HG03378 (cell line): ENCODE measurements around the gene KCNAB1.
"Not testable (repeated sequence)": the region's sequence is repeated elsewhere in the genome, so short reads cannot be mapped to it uniquely, and the experiment has no call there.

Source experiments
- ATAC-seq: cut with Tn5 transposase; IDR thresholded peaks from one replicate; pipeline ENCODE4 v1.9.1; 2021; ENCODE audit warnings: mild to moderate bottlenecking, moderate library complexity; ENCODE audit not compliant: unreplicated experiment

The KCNAB1 gene

GRCh38 chr3:156216216-156216615, 95.8 kb downstream of the KCNAB1 start:
- no peak for ATAC-seq

GRCh38 chr3:156216852-156217251, 96.5 kb downstream of the KCNAB1 start:
- no peak for ATAC-seq

GRCh38 chr3:156217674-156218352, 97.4 kb downstream of the KCNAB1 start:
- no peak for ATAC-seq

DNA sequence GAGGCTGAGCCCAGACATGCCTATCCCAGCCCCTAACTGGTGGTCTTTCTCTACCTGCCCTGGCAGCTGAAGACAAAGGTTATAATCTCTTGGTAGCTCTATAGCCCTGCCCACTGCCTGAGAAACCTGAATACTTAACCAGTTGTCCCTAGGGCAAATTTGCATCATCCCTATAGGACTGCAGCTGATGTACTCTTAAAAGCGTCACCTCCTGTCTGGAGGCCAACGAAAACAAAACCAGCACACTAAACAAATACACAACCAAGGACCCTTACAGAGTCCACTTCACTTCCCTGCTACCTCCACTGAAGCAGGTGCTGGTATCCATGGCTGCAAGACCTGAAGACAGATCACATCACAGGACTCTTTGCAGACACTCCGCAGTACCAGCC, 98.0 kb downstream of the KCNAB1 start:
- no peak for ATAC-seq

DNA sequence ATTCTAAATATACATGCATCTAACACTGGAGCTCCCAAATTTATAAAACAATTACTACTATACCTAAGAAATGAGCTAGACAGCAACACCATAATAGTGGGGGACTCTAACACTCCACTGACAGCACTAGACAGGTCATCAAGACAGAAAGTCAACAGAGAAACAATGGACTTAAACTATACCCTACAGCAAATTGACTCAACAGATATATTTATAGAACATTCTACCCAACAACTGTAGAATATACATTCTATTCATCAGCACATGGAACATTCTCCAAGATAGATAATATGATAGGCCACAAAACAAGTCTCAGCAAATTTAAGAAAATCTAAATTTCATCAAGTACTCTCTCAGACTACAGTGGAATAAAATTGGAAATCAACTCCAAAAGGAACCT, 102.0 kb downstream of the KCNAB1 start:
- ATAC-seq, result not testable (repeated sequence)

GRCh38 chr3:156224046-156224445, 103.7 kb downstream of the KCNAB1 start:
- ATAC-seq, result not testable (repeated sequence)

DNA sequence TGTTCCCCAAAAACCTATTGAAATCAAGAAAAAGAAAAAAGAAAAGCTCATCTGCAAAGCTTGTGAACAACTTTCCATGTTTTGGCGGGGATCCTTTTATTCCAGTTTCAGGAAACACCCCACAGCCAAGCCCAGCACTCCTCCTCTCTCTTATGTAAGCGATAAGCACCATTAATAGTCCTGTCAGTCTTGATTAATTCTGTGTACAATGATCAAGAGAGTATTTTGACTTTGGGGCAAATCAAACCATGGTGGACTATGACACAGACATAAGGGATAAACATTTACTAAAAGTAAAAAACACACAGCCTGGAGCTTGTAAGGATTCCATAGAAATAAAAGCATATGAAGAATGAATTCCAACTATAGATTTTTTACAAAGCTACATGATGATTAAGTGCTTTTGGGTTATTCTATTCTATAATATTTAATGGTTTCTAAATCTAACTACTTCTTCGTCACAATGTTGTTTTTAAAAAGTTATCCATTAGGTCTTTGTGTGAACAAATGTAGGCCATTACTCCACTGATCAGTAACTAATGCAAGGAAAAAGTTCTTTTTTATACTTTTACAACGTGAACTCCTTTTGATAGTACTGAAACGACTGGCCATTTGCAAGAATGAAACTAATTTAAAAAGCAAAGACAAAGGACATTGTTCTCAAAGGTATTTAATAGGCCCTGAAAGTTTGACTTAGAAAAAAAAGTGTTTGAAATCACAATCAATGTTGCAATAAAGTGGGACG, 106.5 kb downstream of the KCNAB1 start:
- no peak for ATAC-seq

- no peak for ATAC-seq
These were observed 107.3 kb downstream of the KCNAB1 start for GRCh38 chr3:156227704-156228103.

- no peak for ATAC-seq
These were observed 110.0 kb downstream of the KCNAB1 start for GRCh38 chr3:156230278-156230900.

GRCh38 chr3:156231221-156231620, 110.8 kb downstream of the KCNAB1 start:
- ATAC-seq, result not testable (repeated sequence)

- no peak for ATAC-seq
These were observed 113.5 kb downstream of the KCNAB1 start for GRCh38 chr3:156233876-156234275.

DNA sequence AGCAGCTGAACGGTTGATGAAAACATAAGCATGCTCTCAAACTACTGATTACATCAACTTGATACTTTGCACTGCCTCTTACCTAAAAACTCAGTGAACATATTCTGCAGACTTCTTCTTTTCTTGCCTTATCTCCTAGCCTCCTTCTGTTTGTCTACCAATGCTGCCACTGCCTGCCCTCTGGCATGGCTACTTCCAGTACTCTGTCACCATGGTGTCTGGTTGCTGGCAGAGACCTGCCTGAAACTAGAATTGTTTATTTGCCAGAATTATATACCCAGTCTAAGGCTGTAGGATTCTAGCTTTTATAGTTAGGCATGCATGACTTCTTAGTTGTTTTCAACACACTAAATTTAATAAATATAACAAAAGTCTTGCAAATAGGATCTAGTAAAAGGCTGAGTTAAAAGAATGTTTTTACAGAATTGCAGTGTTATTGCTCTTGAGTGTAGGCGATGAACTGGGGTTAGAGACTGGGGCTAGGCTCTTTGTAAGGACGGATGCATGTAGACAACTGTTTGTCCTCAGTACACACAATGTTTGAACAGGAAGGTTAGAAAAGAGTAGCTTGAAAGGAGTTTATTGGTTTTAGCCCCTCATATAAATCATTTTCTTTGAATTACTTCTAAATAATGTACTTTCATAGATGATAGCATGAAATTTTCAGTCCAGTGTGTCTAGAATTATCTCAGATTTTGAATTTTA, 116.3 kb downstream of the KCNAB1 start:
- no peak for ATAC-seq

DNA sequence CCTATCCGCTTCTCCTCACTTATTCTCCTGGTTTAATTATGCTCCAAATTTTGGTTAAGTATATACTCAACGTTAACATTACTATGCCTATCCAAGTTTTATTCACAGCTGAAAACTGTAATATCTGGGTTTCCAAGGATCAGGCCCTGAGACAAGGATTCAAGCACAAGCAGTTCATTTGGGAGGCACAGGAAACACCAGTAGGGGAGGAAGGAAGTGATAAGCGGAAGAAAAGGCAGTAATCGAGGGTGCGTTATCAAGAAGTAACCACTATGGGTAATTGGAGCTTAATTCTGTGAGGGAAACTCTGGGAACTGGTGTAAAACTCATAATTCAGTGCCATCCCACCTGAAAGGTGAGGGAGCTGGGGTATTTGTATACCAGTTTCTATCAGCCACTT, 120.3 kb downstream of the KCNAB1 start:
- no peak for ATAC-seq

DNA sequence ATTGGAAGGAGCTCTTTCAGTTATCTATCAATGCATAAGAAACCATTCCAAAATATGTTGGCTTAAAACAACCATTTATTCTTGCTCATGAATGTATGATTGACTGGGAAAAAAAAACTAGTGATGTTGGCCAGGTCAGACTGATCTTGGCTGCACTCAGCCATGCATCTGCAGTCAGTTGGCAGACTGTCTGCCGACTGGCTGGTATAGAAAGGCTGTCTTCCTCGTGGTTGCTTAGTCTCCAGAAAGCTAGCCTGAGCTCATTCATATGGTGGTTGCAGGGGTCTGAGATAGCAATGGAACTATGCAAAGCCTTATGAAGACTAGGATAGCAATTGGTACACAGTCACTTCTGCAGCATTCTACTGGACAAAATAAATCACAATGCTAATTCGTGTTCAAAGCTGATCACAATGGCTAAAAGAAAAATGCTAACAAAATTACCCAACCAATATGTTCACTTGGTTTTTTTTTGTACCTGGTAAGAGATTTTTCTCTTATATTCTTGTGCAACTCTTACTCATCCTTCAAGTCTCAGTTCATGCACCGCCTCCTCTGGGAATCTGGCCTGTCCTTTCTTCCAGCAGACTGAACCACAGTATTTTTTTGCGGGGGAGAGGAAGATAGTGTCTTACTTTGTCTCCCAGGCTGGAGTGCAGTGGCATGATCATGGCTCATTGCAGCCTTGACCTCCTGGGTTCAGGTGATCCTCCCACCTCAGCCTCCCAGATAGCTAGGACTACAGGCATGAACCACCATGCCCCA, 126.8 kb downstream of the KCNAB1 start:
- ATAC-seq, result no peak

DNA sequence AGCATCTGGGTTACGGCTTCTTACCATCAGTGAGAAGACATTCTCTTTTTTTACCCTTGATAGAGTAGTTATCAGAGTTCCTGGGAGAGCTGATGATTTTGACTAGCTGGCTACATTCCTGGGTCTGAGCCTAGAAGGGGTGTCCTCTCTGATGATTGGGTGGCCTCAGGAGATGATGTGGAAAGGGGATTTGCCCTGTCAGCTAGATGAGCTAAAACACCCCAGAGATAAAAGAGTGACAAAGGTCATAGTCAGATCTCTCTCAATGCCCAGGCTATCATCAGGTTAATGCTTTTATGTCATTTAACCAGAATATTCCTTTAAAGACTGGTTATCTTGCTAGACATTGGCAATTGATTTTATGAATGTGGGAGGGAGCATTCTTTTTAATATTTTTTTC, 130.2 kb downstream of the KCNAB1 start:
- no peak for ATAC-seq

GRCh38 chr3:156251424-156251823, 131.0 kb downstream of the KCNAB1 start:
- ATAC-seq, result no peak

- ATAC-seq, result no peak
These were observed 132.3 kb downstream of the KCNAB1 start for GRCh38 chr3:156252656-156253055.

DNA sequence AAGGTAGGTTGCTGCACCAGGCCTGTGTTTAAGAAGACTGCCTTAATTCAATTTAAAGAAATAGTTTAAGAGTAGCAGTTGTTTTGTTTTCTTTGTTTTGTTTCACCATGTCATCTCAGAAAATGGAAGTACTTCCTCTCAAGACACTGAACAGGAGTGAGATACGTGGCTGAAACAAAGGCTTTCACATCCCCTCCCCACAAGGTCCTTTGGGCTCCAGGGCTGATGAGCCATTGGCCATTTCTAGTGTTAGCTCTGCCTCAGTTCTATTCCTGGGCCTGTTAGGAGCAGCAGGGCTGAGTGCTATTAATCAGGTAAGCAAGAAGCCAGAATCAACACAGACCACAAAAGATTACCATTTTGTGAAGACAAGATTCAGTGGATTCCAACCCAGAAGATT, 132.8 kb downstream of the KCNAB1 start:
- ATAC-seq, result no peak

- no peak for ATAC-seq
These were observed 135.9 kb downstream of the KCNAB1 start for GRCh38 chr3:156256256-156256655.

GRCh38 chr3:156256945-156257344, 136.6 kb downstream of the KCNAB1 start:
- ATAC-seq, result no peak

GRCh38 chr3:156258301-156258700, 137.9 kb downstream of the KCNAB1 start:
- ATAC-seq, result no peak
